ENCODE measurements around the gene TBC1D20.
"Not testable (repeated sequence)": the region's sequence is repeated elsewhere in the genome, so short reads cannot be mapped to it uniquely, and the experiment has no call there.

DNA sequence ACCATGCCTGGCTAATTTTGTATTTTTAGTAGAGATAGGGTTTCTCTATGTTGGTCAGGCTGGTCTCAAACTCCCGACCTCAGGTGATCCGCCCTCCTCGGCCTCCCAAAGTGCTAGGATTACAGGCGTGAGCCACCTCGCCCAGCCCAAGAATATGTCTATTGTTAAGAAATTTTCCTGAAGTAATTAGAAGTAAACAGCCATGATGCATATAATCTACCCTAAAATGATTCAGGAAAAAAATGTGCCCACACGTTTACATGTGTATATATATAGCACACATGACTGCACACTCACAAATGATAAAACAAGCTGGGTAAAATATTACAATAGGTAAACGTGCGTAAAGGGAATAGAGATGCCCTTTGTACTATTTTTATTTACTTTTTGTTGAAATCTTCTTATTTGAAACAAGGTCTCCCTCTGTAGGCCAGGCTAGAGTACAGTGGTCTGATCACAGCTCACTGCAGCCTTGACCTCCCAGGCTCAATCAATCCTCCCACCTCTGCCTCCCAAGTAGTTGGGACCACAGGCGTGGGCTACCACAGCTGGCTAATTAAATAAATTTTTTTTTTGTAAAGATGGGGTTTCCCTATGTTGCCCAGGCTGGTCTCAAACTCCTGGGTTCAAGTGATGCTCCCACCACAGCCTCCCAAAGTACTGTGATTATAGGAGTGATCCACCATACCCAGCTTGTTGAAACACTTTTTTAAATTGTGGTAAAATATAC lies 48.2 kb upstream of the TBC1D20 start:
- TF ChIP-seq POLR2A, CTCF (IDR thresholded peaks at IDR 0.05): not testable (repeated sequence)
